ENCODE measurements around the gene DNMT3L. TPM values are rescaled to one million over a fixed set of nuclear protein-coding genes. Genes with fewer than 3 reads are reported as not detected.

Gene DNMT3L
- total RNA-seq, result not detected
- long read RNA-seq, result 0 reads

DNA sequence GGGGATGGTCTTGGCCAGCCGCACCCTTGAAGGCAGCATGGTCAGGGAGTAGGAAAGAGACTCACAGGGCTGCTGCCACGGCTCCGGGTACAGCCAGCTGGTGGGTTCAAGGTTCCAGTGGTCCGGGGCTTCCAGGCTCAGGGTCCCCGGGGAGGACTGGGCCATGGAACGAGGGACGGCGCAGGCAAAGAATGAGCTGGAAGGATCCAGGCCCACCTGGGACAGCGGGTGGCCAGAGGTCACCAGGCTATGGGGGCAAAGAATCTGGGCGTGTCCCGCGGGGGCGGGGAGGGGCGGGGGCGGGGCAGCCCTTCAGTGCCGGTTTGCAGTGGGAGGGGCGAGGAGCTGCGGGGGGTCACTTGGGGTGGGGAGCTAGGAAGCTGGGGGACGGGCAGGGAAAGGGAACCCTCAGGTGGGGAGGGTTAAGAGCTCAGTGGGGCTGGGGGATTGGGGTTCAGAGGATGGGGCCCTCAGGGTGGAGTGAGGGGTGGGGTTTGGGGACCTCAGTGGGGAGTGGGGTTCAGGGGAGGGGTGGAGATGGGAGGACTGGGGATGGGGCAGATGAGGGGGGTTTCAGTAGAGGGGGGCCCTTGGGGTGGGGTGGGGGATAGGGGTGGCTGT is at the start of gene DNMT3L:
Gene DNMT3L (minus strand): TSS at position 223 of the 621 bp plus-strand sequence. CDS start 638 bp downstream, outside the sequence.
- Histone ChIP-seq H3K4me1 (no peaks in the 10 kb centered on the region), H3K4me3 (no peak within 1 kb of the TSS), H3K9me3 (no peaks in the 10 kb centered on the region), H3K27me3 (ENCODE audit: low read depth) (no peaks in the 10 kb centered on the region), H3K27ac (no peak within 1 kb of the TSS), H3K36me3 (no peaks in the 10 kb centered on the region)
- no peak for TF ChIP-seq CTCF (IDR thresholded peaks at IDR 0.05)
- DNase-seq (no peak), ATAC-seq (no peak)
- intact Hi-C loops (cut with DNase I), result no loop called here

GRCh38 chr21:44310628-44311507 is 49.2 kb upstream of the DNMT3L start:
- no peak overlapping the region for H3K4me3 ChIP-seq
- no peaks in the 10 kb centered on the region for H3K4me1 ChIP-seq
- peaks cover 75% of the 10 kb centered on the region for H3K36me3 ChIP-seq
- intact Hi-C loops (cut with DNase I), result no loop called here
- no peak for DNase-seq
- no peaks in the 10 kb centered on the region for H3K27me3 ChIP-seq (ENCODE audit: low read depth)
- H3K9me3 ChIP-seq, result no peaks in the 10 kb centered on the region
- ATAC-seq, result no peak
- no peak overlapping the region for H3K27ac ChIP-seq
- TF ChIP-seq CTCF (IDR thresholded peaks at IDR 0.05), result no peak

DNA sequence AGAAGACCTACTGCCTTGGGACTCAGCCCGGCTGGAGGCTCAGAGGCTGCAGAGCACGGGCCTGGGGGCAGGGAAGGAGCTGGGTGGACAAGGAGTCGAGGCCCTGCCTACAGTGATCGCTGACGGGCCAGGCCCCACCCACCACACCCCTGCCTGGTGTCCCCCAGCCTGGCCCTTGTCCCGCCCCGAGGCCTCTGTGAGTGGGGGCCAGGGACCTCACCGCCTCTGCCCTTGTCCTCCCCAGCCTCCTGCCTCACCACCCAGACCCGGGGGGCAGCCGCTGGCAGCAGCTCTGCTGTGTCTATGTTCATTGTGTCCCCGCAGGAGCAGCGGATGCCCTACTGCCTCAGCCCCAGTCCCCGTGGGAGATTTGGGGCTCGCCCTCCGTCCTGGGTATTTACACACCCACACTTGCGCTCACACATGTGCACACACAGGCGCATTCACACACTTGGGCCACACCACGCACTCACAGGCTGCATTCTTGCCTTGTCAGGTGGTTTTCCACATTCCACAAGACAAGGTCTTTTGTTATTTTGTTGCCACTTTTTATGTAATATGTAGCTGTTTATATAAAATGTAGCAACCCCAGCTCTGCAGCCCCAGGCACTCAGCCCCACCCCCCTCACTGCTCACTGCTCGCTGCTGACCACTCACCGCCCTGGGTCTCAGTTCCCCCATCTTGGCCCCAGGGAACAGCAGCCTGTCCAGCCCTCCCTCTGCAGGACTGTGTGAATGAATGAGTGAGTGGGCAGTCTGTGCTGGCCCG is 45.4 kb upstream of the DNMT3L start:
- H3K4me1 ChIP-seq, result peaks cover 33% of the 10 kb centered on the region
- DNase-seq, result no peak
- no peak overlapping the region for H3K27ac ChIP-seq
- ATAC-seq, result no peak
- TF ChIP-seq CTCF (IDR thresholded peaks at IDR 0.05), result no peak
- no peak overlapping the region for H3K4me3 ChIP-seq
- H3K9me3 ChIP-seq, result no peaks in the 10 kb centered on the region
- peaks cover 40% of the 10 kb centered on the region for H3K36me3 ChIP-seq
- H3K27me3 ChIP-seq (ENCODE audit: low read depth), result no peaks in the 10 kb centered on the region
- intact Hi-C loops (cut with DNase I), result no loop called here

- Histone ChIP-seq H3K4me1 (peaks cover 47% of the 10 kb centered on the region), H3K4me3 (no peak overlapping the region), H3K27me3 (ENCODE audit: low read depth) (no peaks in the 10 kb centered on the region), H3K36me3 (peaks cover 26% of the 10 kb centered on the region), H3K27ac (peak overlapping the region; percentile 58), H3K9me3 (no peaks in the 10 kb centered on the region)
- ATAC-seq (no peak), DNase-seq (no peak)
- intact Hi-C loops (cut with DNase I), result no loop called here
- no peak for TF ChIP-seq CTCF (IDR thresholded peaks at IDR 0.05)
Measured at GRCh38 chr21:44305691-44306090, 44.0 kb upstream of the DNMT3L start.

DNA sequence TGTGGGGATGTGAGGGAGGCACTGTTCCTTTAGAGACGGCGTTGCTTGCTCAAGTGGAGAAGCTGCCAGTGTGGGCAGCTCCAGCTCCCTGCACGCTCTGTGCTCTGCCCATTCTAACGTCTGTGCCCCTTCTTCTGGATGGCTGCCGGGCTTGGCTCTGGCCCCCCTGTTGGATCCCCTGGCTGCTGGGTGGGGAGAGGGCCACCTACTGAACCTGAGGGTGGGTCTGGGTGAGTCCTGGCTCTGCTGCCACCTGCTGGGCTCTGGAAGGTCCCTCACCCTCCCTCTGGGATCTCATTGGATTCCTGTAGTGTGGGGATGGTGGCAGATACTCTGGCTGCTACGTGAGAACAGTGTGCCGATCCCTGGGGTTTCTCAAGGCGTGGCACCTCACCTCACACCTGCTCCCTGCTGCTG is 43.2 kb upstream of the DNMT3L start:
- H3K27me3 ChIP-seq (ENCODE audit: low read depth), result no peaks in the 10 kb centered on the region
- DNase-seq (no peak), ATAC-seq (peak in 1 of 2 donors; percentile 19)
- no peak overlapping the region for H3K4me3 ChIP-seq
- intact Hi-C loops (cut with DNase I), result no loop called here
- peak overlapping the region; percentile 41 for H3K27ac ChIP-seq
- H3K4me1 ChIP-seq, result peaks cover 49% of the 10 kb centered on the region
- no peaks in the 10 kb centered on the region for H3K9me3 ChIP-seq
- peak; percentile 57 for TF ChIP-seq CTCF (IDR thresholded peaks at IDR 0.05)
- H3K36me3 ChIP-seq, result peaks cover 18% of the 10 kb centered on the region
